ENCODE data around the gene CMTR1. TPM values are rescaled to one million over a fixed set of nuclear protein-coding genes. Genes with fewer than 3 reads are reported as not detected.
A peak's percentile ranks its signal among the peaks of the same experiment; 100 is the strongest.

The CMTR1 gene
- total and polyA plus RNA-seq, 10 of the 15 experiments (the other 5 are each of a cell fraction or from before 2014, with no cell fraction given) = 2.7 to 67.0 (median 46.2) TPM

DNA sequence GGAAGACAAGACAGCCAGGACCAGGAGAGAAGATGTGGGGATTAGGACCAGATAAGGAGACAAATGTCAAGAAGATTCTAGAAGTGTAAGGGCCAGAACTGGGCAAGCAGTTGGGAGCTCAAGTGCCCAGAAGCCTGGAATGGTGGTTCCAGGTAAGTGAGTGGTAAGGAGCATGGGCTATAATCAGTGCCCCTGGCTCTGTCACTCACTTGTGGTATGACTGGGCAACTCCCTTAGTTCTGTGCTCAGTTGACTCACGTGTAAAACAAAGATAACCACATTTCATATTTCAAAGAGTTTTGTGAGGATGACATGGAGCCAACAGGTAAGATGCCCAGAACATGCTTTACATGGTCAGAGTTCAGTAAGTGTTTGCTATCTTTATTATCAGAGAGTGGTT is 55.5 kb downstream of the CMTR1 start:
- peak; percentile 10; the same call in 1 of the 3 replicates for ATAC-seq
- H3K9ac ChIP-seq (ENCODE audit: control insufficient read depth, insufficient read depth, low read length) = no peak overlapping the region
- no peak overlapping the region; the same call in 1 of the 2 replicates for H3K27ac ChIP-seq (ENCODE audit: control insufficient read depth, insufficient read depth)
- ChIA-PET CTCF (interaction anchor here (1.4 to 7.8 kb wide), 6 partner anchors 47 to 204 kb away, joined by 5 to 97 read pairs (median 7); no protein-coding TSS in a partner anchor), SMC1A (ENCODE audit: uncharacterized antibody, unreplicated experiment) (interaction anchor here (0.8 to 7.0 kb wide), 7 partner anchors 13 to 76 kb away, joined by 3 to 92 read pairs (median 4); no protein-coding TSS in a partner anchor), POLR2A (interaction anchor here (1.3 to 2.3 kb wide), 3 partner anchors 28 to 74 kb away, joined by 3 to 6 read pairs (median 3); no protein-coding TSS in a partner anchor), RAD21 (ENCODE audit: unreplicated experiment) (interaction anchor here (1.4 to 2.1 kb wide), 5 partner anchors 15 to 79 kb away, joined by 5 to 16 read pairs (median 6); no protein-coding TSS in a partner anchor)
- intact Hi-C loops (cut with micrococcal nuclease; ENCODE audit: unreplicated experiment) = loop anchor here (5.0 kb wide), 1 partner anchor 106 kb away; no protein-coding TSS in a partner anchor
- H3K4me2 ChIP-seq (ENCODE audit: control insufficient read depth, insufficient read depth) = no peak overlapping the region
- H3K4me1 ChIP-seq (ENCODE audit: control insufficient read depth, insufficient read depth, low read length) = peaks cover 49% of the 10 kb centered on the region
- 0% methylated on average over 1 of the region's 1 CpG for WGBS (ENCODE audit: insufficient coverage, insufficient replicate concordance, low lambda C conversion rate, missing lambda C conversion rate)
- H2AFZ ChIP-seq (ENCODE audit: control insufficient read depth, low read depth, low read length) = no peak overlapping the region
- H3K9me3 ChIP-seq (replicated peaks; ENCODE audit: control insufficient read depth, insufficient read depth, low read length) = no peaks in the 10 kb centered on the region
- peaks cover 5 to 20% of the 10 kb centered on the region in 2 experiments for H3K36me3 ChIP-seq (ENCODE audit: control insufficient read depth in 2 of 2, insufficient read depth in 2 of 2, low read length in 1 of 2)
- no peak for DNase-seq (ENCODE audit: low read depth, low spot score)
- no peak for TF ChIP-seq WRNIP1 (IDR thresholded peaks at IDR 0.05; ENCODE audit: borderline replicate concordance, low read depth, low read length)
- TF ChIP-seq ZNF24 (IDR thresholded peaks at IDR 0.05) = no peak
- TF ChIP-seq PML (IDR thresholded peaks at IDR 0.05; ENCODE audit: low read length) = no peak
- TF ChIP-seq BHLHE40 (IDR thresholded peaks at IDR 0.05; ENCODE audit: borderline replicate concordance in 1 of 2, low read depth in 2 of 2, low read length in 1 of 2) = peak in 1 of 2 experiments; percentile 41; a peak in 1 of 4 replicates
- TF ChIP-seq, protein P1, sequence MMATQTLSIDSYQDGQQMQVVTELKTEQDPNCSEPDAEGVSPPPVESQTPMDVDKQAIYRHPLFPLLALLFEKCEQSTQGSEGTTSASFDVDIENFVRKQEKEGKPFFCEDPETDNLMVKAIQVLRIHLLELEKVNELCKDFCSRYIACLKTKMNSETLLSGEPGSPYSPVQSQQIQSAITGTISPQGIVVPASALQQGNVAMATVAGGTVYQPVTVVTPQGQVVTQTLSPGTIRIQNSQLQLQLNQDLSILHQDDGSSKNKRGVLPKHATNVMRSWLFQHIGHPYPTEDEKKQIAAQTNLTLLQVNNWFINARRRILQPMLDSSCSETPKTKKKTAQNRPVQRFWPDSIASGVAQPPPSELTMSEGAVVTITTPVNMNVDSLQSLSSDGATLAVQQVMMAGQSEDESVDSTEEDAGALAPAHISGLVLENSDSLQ (IDR thresholded peaks at IDR 0.05) = peak; percentile 68
- no peaks in the 10 kb centered on the region for H3K27me3 ChIP-seq (replicated peaks in 1 of 2; ENCODE audit: control insufficient read depth in 2 of 2, insufficient read depth in 2 of 2, low read length in 1 of 2)
- H4K20me1 ChIP-seq (ENCODE audit: control insufficient read depth, insufficient read depth) = no peaks in the 10 kb centered on the region
- no peak for FAIRE-seq
- in situ Hi-C loops (cut with MboI) = no loop called here
- no peak overlapping the region for H3K4me3 ChIP-seq
- H3K79me2 ChIP-seq (ENCODE audit: control insufficient read depth, insufficient read depth, low read length) = peaks cover 25% of the 10 kb centered on the region
- no TSS peak for BruUV-seq (replicated peaks)

Data from GM12878 (cell line).